Panc1 (cell line): Measurements from ENCODE around the gene RAD51C. TPM values are rescaled to one million over a fixed set of nuclear protein-coding genes. Genes with fewer than 3 reads are reported as not detected.

Experiments
- ATAC-seq: fragments of 200-7000 bp; cut with Tn5 transposase; 2 replicates; pipeline ENCODE4 v1.9.1; 2020; ENCODE audit warnings: mild to moderate bottlenecking, moderate library complexity
- BruUV-seq: library from RNA; stranded (reverse); fragments of 400-500 nt; replicated peaks from 2 replicates; lab custom pipeline; 2021; lab: Mats Ljungman, UMichigan
- CTCF ChIA-PET: fragments of 300-600 bp; sonication (Branson Sonifier 250); formaldehyde crosslinking; loops from one replicate; lab custom pipeline; 2022; ENCODE audit warnings: antibody characterized with exemption; lab: Charles Lee
- POLR2A ChIA-PET: fragments of 300-600 bp; sonication (Branson Sonifier 250); formaldehyde crosslinking; loops from one replicate; lab custom pipeline; 2022; ENCODE audit warnings: antibody characterized with exemption; lab: Charles Lee
- DNase-seq: peaks from one replicate; pipeline ENCODE4 v3.0.0-alpha.2; 2010; ENCODE audit warnings: low read depth, low spot score
- H3K27ac ChIP-seq: 2 replicates; pipeline ENCODE4 v1.5.1; 2011; ENCODE audit warnings: mild to moderate bottlenecking, low read length, inconsistent platforms
- H3K27me3 ChIP-seq: fragments of 200-500 bp; sonication (Bioruptor generic); 2 replicates; pipeline ENCODE4 v1.6.0; 2014; ENCODE audit warnings: low read length, inconsistent platforms; ENCODE audit not compliant: control insufficient read depth, insufficient read depth
- H3K36me3 ChIP-seq: fragments of 200-500 bp; sonication (Bioruptor generic); 2 replicates; pipeline ENCODE4 v1.5.1; 2014; ENCODE audit warnings: inconsistent platforms, mild to moderate bottlenecking, low read length, moderate library complexity; ENCODE audit not compliant: control insufficient read depth, insufficient read depth
- H3K4me1 ChIP-seq: 2 replicates; pipeline ENCODE4 v1.5.1; 2011; ENCODE audit warnings: inconsistent platforms, mild to moderate bottlenecking, low read length, moderate library complexity; ENCODE audit not compliant: control insufficient read depth, insufficient read depth
- H3K4me3 ChIP-seq, 2 experiments: 2 replicates each; pipeline ENCODE4 v1.5.1; 2011 to 2012; ENCODE audit warnings: low read depth in 2 of 2, low read length in 2 of 2, mild to moderate bottlenecking in 2 of 2, inconsistent platforms in 1 of 2, moderate library complexity in 1 of 2
- H3K9me3 ChIP-seq: fragments of 200-500 bp; sonication (Bioruptor generic); 2 replicates; pipeline ENCODE4 v1.5.1; 2014; ENCODE audit warnings: low read depth, mild to moderate bottlenecking, inconsistent platforms, low read length, moderate library complexity; ENCODE audit not compliant: control insufficient read depth, insufficient read depth
- CTCF ChIP-seq: fragments of 450-650 bp; IDR thresholded peaks from 2 replicates; pipeline ENCODE4 v1.5.1; 2017; ENCODE audit warnings: mild to moderate bottlenecking
- POLR2AphosphoS5 ChIP-seq: IDR thresholded peaks from 2 replicates; pipeline ENCODE4 v1.6.1; 2012; ENCODE audit warnings: mild to moderate bottlenecking, low read depth, low read length, moderate library complexity
- REST ChIP-seq, 2 experiments: IDR thresholded peaks; 2 replicates each; pipeline ENCODE4 v1.6.1; 2011 to 2012; ENCODE audit warnings: low read depth in 2 of 2, control low read depth in 1 of 2, low read length in 1 of 2, mild to moderate bottlenecking in 1 of 2, moderate library complexity in 1 of 2; ENCODE audit not compliant: insufficient read depth in 1 of 2
- SIN3A ChIP-seq: IDR thresholded peaks from 2 replicates; pipeline ENCODE4 v1.6.1; 2012; ENCODE audit warnings: low read depth, mild to moderate bottlenecking, low read length, moderate library complexity, borderline replicate concordance; ENCODE audit not compliant: insufficient read depth
- TCF7L2 ChIP-seq: IDR thresholded peaks from 2 replicates; pipeline ENCODE4 v1.6.1; 2011; ENCODE audit warnings: mild to moderate bottlenecking, low read depth, low read length, inconsistent platforms
- in situ Hi-C: cut with HindIII; loops from 2 replicates; pipeline ENCODE4 v1.10.0; 2016; ENCODE audit warnings: low sequenced_read_pairs, low pct_unique_long_range_greater_than_20kb
- intact Hi-C: fragments of 100-400 bp; cut with micrococcal nuclease; formaldehyde crosslinking; loops from one replicate; pipeline ENCODE4 v1.10.0; 2022; ENCODE audit not compliant: unreplicated experiment
- total RNA-seq: library from RNA; stranded (reverse); gene quantifications from one replicate; pipeline ENCODE4 v1.2.1, GENCODE V29; 2021; ENCODE audit not compliant: unreplicated experiment

RAD51C gene
- total RNA-seq, 1 experiment from 2014 or later: 19.9 TPM

DNA sequence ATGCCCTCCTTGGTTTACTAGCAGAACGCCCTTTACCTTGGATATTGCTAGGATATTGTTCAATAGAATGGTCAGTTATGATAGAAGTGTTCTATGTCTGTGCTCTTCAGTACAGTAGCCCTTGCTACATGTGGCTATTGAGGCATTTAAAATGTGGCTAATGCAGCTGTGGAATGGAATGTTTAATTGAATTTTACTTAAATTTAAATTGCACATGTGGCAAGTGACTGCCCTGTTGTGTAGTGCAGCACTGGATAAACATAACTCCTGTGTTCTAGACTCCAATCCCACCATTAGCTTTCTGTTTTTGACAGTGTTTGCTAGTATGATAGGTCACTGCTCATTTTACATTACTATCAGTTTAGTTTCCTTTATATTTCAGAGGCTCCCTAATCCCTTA lies 29.9 kb downstream of the RAD51C start:
- BruUV-seq: no TSS peak
- ChIA-PET POLR2A (no interaction called here), CTCF (no interaction called here)
- TF ChIP-seq SIN3A (no peak), POLR2AphosphoS5 (no peak), REST (IDR thresholded peaks at IDR 0.05; ENCODE audit: insufficient read depth in 1 of 2, low read depth in 2 of 2, low read length in 1 of 2) (no peak), TCF7L2 (no peak), CTCF (no peak)
- Histone ChIP-seq H3K9me3 (no peaks in the 10 kb centered on the region), H3K4me3 (no peak overlapping the region), H3K4me1 (no peaks in the 10 kb centered on the region), H3K36me3 (no peaks in the 10 kb centered on the region), H3K27me3 (no peaks in the 10 kb centered on the region), H3K27ac (no peak overlapping the region)
- DNase-seq: no peak
- no peak for ATAC-seq
- intact Hi-C loops (no loop called here), in situ Hi-C loops (no loop called here)

GRCh38 chr17:58722696-58723095 lies 30.3 kb downstream of the RAD51C start:
- Histone ChIP-seq H3K27me3 (no peaks in the 10 kb centered on the region), H3K4me1 (no peaks in the 10 kb centered on the region), H3K4me3 (no peak overlapping the region), H3K9me3 (no peaks in the 10 kb centered on the region), H3K27ac (no peak overlapping the region), H3K36me3 (no peaks in the 10 kb centered on the region)
- CTCF ChIA-PET: no interaction called here
- TF ChIP-seq SIN3A: no peak
- no peak for TF ChIP-seq CTCF
- no peak for TF ChIP-seq TCF7L2
- no peak for TF ChIP-seq POLR2AphosphoS5
- TF ChIP-seq REST (IDR thresholded peaks at IDR 0.05; ENCODE audit: insufficient read depth in 1 of 2, low read depth in 2 of 2, low read length in 1 of 2): no peak
- DNase-seq (no peak), ATAC-seq (no peak)
- in situ Hi-C loops (no loop called here), intact Hi-C loops (no loop called here)
- POLR2A ChIA-PET: no interaction called here
- BruUV-seq: no TSS peak
